ENCODE measurements around the gene CA10. TPM values are rescaled to one million over a fixed set of nuclear protein-coding genes. Genes with fewer than 3 reads are reported as not detected.

Gene CA10
- total and polyA plus RNA-seq, 11 donors, result not detected

DNA sequence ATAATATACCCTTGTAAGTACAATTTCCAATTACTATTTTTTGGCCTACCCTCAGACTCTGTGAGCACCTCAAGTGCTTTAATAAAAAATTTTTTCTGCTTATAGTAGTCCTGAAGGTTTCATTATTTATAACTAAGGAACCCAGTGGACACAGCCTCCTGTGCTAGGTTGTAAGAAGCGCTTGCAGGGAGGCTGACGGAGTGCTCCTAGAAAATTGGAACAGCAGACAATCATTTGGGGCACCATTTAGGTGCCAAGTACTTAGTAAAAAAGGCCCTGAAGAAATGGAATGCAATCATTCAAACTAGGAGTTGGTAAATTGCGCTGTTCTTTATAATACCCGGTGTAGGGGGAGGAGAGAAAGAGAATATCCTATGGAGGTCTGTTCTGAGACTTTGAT, 19.8 kb downstream of the CA10 start:
- H3K27ac ChIP-seq, result no peak overlapping the region
- H3K4me3 ChIP-seq, result no peak overlapping the region
- no peaks in the 10 kb centered on the region for H3K9me3 ChIP-seq
- H3K27me3 ChIP-seq, result peaks cover 0 to 4% (median 0%) of the 10 kb centered on the region in 9 donors
- H3K36me3 ChIP-seq, result no peaks in the 10 kb centered on the region
- no peak for TF ChIP-seq POLR2A (IDR thresholded peaks at IDR 0.05)
- DNase-seq, result no peak
- intact Hi-C loops (cut with DNase I), result no loop called here
- WGBS, 4 donors, result 83 to 88% (median 85%) methylated on average over 4 of the region's 4 CpGs
- no peak for ATAC-seq
- H3K4me1 ChIP-seq, result no peaks in the 10 kb centered on the region

DNA sequence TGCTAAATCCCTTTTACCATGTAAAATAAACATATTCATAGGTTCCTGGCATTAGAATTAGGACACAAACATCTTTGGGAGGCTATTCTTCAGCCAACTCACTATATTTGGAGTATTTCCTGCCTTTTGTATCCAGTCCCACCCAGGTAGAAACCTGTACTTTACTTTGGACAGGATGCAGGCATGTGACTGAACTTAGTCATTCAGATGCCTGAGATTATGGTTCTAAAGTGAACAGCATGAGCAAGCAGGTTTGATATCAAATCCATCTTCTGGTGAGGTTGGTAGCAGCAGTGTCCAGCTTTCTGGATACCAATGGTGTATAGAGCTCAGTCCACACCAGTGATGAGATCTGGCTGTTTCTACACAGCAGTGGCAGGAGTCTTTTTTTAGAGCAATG, 20.2 kb downstream of the CA10 start:
- intact Hi-C loops (cut with DNase I), result no loop called here
- Histone ChIP-seq H3K36me3 (no peaks in the 10 kb centered on the region), H3K4me1 (no peaks in the 10 kb centered on the region), H3K27ac (no peak overlapping the region), H3K27me3 (peaks cover 0 to 4% (median 0%) of the 10 kb centered on the region in 9 donors), H3K9me3 (no peaks in the 10 kb centered on the region), H3K4me3 (no peak overlapping the region)
- DNase-seq (no peak), ATAC-seq (no peak)
- TF ChIP-seq, protein P1, sequence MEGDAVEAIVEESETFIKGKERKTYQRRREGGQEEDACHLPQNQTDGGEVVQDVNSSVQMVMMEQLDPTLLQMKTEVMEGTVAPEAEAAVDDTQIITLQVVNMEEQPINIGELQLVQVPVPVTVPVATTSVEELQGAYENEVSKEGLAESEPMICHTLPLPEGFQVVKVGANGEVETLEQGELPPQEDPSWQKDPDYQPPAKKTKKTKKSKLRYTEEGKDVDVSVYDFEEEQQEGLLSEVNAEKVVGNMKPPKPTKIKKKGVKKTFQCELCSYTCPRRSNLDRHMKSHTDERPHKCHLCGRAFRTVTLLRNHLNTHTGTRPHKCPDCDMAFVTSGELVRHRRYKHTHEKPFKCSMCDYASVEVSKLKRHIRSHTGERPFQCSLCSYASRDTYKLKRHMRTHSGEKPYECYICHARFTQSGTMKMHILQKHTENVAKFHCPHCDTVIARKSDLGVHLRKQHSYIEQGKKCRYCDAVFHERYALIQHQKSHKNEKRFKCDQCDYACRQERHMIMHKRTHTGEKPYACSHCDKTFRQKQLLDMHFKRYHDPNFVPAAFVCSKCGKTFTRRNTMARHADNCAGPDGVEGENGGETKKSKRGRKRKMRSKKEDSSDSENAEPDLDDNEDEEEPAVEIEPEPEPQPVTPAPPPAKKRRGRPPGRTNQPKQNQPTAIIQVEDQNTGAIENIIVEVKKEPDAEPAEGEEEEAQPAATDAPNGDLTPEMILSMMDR (IDR thresholded peaks at IDR 0.05), result no peak
- no peak for TF ChIP-seq POLR2A (IDR thresholded peaks at IDR 0.05)

DNA sequence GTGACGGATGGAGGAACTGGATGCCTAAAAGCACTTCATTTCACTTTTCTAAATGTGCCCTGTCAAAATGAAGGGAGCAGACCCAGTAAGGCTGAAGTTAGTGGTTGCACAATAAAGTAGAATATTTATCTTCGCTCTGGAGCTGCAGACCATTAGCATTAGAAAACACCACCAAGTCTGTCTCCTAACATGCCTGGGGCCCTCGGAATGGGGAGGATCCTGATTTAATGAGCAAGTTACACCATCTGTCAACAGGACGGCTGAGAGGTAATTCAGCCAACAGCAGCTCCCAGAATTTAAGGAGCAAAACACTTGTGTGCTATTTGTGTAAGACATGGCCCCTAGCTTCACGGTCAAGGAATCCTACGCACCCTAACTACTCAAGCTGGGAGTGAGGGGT, 22.3 kb downstream of the CA10 start:
- Histone ChIP-seq H3K27ac (no peak overlapping the region), H3K36me3 (no peaks in the 10 kb centered on the region), H3K9me3 (peaks cover 0 to 3% (median 0%) of the 10 kb centered on the region in 12 donors), H3K4me1 (no peaks in the 10 kb centered on the region), H3K4me3 (no peak overlapping the region), H3K27me3 (peaks cover 0 to 4% (median 0%) of the 10 kb centered on the region in 9 donors)
- DNase-seq, result no peak
- ATAC-seq, result no peak
- intact Hi-C loops (cut with DNase I), result no loop called here
- TF ChIP-seq, protein P1 (IDR thresholded peaks at IDR 0.05), result no peak
- TF ChIP-seq POLR2A (IDR thresholded peaks at IDR 0.05), result no peak
- WGBS, 4 donors, result 53 to 70% (median 57%) methylated on average over 6 of the region's 6 CpGs

DNA sequence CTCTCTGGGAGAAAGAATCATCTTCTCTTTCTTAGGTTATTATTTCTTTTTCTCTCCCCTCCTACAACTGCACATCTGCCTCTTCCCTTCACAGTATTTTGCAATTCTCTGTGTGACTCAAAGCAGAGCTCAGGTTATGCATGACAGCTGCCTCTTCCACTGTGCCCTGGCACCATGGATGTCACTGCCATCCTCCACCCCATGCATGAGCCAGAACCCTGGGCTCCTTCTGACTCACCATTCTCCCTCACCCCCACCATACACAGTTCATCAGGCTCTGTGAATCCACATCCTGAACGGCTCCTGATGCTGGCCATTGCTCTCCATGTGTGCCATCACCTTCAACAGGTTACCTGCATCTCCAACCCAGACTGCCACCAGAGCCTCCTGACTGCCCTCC, 23.9 kb downstream of the CA10 start:
- intact Hi-C loops (cut with DNase I), result no loop called here
- 50 to 66% (median 55%) methylated on average over 1 of the region's 1 CpG for WGBS, 4 donors
- Histone ChIP-seq H3K27ac (no peak overlapping the region), H3K9me3 (peaks cover 0 to 3% (median 0%) of the 10 kb centered on the region in 12 donors), H3K27me3 (peaks cover 0 to 4% (median 0%) of the 10 kb centered on the region in 9 donors), H3K4me1 (no peaks in the 10 kb centered on the region), H3K4me3 (no peak overlapping the region), H3K36me3 (no peaks in the 10 kb centered on the region)
- DNase-seq, result no peak
- TF ChIP-seq, protein P1 (IDR thresholded peaks at IDR 0.05), result no peak
- ATAC-seq, result no peak

DNA sequence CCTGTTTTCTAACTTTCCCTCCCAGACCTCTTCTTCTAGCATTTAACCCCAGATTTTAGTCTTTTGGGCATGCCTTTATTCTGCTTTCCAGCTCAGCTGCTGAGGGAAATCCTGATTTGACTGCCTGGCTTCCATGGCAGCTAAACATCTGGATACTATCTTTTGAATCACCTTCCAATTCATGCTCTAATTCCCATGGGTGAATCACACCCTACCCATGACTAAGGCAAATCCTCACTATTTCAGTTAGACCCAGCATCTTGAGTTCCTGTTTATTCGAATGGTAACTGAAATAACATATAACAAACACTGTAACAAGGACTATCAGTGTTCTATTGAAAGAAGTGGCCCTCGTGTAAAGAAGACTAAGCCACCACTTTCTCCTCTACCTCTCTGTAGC, 29.8 kb downstream of the CA10 start:
- TF ChIP-seq, protein P1 (IDR thresholded peaks at IDR 0.05), result no peak
- no peak for TF ChIP-seq POLR2A (IDR thresholded peaks at IDR 0.05)
- Histone ChIP-seq H3K36me3 (no peaks in the 10 kb centered on the region), H3K27ac (no peak overlapping the region), H3K9me3 (peaks cover 0 to 3% (median 0%) of the 10 kb centered on the region in 12 donors), H3K27me3 (no peaks in the 10 kb centered on the region), H3K4me3 (no peak overlapping the region), H3K4me1 (no peaks in the 10 kb centered on the region)
- WGBS, 4 donors, result 54 to 71% (median 61%) methylated on average over 2 of the region's 2 CpGs
- no peak for ATAC-seq
- intact Hi-C loops (cut with DNase I), result loop anchor here in 1 of 10 donors (10.0 kb wide), 1 partner anchor 64 kb away; no protein-coding TSS in a partner anchor
- DNase-seq, result no peak

Measured in heart left ventricle (tissue), 16 donors.